A549 (cell line): ENCODE results near the gene TIGD3.

Experiments
- JUNB ChIP-seq: fragments of >200 bp; sonication (Bioruptor Twin); formaldehyde crosslinking; IDR thresholded peaks from 2 replicates; pipeline ENCODE4 v1.6.1; 2016
- TF ChIP-seq, protein P1 (sequence below): fragments of >200 bp; sonication (Bioruptor Twin); formaldehyde crosslinking; IDR thresholded peaks from 3 replicates; pipeline ENCODE4 v1.5.1; 2016
- TF ChIP-seq, protein P2 (sequence below): IDR thresholded peaks from 2 replicates; pipeline ENCODE4 v1.6.1; 2012; ENCODE audit warnings: low read depth, borderline replicate concordance

DNA sequence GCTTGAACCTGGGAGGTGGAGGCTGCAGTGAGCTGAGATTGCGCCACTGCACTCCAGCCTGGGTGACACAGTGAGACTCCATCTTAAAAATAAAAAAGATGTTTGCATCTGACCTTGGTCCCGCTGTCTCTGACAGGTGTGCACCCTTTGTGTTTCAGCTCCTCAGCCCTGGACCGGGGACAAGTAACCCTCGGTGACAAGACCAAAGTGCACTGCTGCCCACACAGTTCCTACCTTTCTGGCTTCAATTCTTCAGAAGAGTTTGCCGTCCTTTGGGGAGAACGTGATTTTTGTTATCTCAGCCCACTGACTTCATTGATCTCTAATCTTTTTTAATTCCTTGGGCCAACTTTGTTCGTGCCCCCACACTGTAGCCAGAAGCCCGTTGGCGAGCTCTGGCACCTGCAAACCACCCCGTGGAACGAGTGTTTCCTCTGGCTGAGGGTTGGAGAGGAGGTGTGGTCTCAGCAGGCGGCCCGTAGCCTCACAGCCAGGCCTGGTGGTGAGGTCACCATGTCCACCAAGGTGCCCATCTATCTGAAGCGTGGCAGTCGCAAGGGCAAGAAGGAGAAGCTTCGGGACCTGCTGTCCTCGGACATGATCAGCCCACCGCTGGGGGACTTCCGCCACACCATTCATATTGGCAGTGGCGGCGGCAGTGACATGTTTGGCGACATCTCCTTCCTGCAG is 34.0 kb upstream of the TIGD3 start:
- TF ChIP-seq, protein P1, sequence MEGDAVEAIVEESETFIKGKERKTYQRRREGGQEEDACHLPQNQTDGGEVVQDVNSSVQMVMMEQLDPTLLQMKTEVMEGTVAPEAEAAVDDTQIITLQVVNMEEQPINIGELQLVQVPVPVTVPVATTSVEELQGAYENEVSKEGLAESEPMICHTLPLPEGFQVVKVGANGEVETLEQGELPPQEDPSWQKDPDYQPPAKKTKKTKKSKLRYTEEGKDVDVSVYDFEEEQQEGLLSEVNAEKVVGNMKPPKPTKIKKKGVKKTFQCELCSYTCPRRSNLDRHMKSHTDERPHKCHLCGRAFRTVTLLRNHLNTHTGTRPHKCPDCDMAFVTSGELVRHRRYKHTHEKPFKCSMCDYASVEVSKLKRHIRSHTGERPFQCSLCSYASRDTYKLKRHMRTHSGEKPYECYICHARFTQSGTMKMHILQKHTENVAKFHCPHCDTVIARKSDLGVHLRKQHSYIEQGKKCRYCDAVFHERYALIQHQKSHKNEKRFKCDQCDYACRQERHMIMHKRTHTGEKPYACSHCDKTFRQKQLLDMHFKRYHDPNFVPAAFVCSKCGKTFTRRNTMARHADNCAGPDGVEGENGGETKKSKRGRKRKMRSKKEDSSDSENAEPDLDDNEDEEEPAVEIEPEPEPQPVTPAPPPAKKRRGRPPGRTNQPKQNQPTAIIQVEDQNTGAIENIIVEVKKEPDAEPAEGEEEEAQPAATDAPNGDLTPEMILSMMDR = no peak
- no peak for TF ChIP-seq JUNB
- TF ChIP-seq, protein P2, sequence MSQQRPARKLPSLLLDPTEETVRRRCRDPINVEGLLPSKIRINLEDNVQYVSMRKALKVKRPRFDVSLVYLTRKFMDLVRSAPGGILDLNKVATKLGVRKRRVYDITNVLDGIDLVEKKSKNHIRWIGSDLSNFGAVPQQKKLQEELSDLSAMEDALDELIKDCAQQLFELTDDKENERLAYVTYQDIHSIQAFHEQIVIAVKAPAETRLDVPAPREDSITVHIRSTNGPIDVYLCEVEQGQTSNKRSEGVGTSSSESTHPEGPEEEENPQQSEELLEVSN = no peak
